ENCODE results near the gene PWWP2B.

PWWP2B gene

DNA sequence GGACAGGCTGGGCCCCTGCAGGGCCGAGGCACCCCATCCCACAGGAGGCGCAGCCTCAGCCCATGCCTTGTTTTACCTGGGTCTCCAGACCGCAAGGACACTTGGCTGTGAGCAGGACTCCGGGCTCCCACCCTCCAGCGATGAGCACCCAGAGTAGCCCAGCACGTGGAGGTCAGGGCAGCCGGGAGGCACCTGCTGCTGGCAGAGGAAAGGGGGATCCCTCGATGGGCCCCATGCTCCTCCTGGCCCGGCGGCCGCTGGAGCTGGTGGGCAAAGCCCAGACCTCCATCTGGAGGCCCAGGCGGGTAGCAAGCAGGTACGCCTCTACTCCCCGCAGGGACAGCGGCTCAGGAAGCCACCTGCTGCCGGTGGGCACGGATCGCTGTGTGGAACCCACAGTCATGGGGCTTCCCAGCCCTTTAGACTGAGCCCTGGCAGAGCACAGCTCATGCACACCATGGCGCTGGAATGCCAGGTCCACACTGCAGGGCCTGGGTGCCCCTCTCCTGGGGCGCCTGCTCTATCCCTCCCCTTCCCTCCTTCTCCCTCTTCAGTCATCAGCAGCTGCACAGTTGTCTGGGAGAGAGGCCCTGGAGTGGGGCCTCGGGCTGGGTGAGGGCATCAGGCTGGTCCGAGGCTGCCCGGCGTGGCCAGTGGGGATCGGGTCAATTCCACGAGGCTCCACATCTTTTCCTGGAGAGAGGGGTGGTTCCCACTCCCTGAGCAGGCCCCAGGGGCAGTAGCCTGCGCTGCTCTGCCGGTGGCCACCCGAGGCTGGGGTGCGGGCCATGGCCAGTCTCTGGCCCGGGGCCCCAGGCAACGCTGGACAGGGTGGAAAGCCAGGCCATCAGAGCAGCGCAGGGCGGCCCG is 65.7 kb downstream of the PWWP2B start:
- H3K36me3 ChIP-seq (ENCODE audit: control insufficient read depth, insufficient read depth, low read length) = no peaks in the 10 kb centered on the region
- no peak overlapping the region for H3K56ac ChIP-seq (ENCODE audit: low read length)
- H3K4me2 ChIP-seq (ENCODE audit: low read length) = no peak overlapping the region
- no peaks in the 10 kb centered on the region for H3K27me3 ChIP-seq (ENCODE audit: insufficient read depth, low read length, poor library complexity)
- H3K79me2 ChIP-seq (ENCODE audit: control insufficient read depth, insufficient read depth, low read length) = no peaks in the 10 kb centered on the region
- no peak overlapping the region for H2AK5ac ChIP-seq (ENCODE audit: low read length)
- no peak overlapping the region for H4K5ac ChIP-seq (ENCODE audit: low read length)
- no peak overlapping the region for H3K4ac ChIP-seq (ENCODE audit: low read depth, low read length)
- H3K9ac ChIP-seq (ENCODE audit: low read length) = no peak overlapping the region
- H2BK5ac ChIP-seq (ENCODE audit: low read length) = no peak overlapping the region
- no peak overlapping the region for H4K8ac ChIP-seq (ENCODE audit: low read depth, low read length)
- no peak overlapping the region for H3K18ac ChIP-seq (ENCODE audit: low read length)
- H3K79me1 ChIP-seq (ENCODE audit: low read length) = no peaks in the 10 kb centered on the region
- no peak overlapping the region for H3K23ac ChIP-seq (ENCODE audit: low read length)
- H2BK120ac ChIP-seq (ENCODE audit: low read depth, low read length) = no peak overlapping the region
- WGBS (ENCODE audit: extremely low coverage, insufficient coverage, low lambda C conversion rate) = no CpG with 5 or more reads among the region's 35 CpGs
- H3K27ac ChIP-seq (ENCODE audit: low read depth, low read length) = no peak overlapping the region
- no peak for DNase-seq
- H3K4me1 ChIP-seq (ENCODE audit: control insufficient read depth, low read depth, low read length) = no peaks in the 10 kb centered on the region
- no peak overlapping the region for H3K4me3 ChIP-seq (ENCODE audit: low read length)
- H2BK15ac ChIP-seq (replicated peaks; ENCODE audit: low read depth) = no peak overlapping the region

DNA sequence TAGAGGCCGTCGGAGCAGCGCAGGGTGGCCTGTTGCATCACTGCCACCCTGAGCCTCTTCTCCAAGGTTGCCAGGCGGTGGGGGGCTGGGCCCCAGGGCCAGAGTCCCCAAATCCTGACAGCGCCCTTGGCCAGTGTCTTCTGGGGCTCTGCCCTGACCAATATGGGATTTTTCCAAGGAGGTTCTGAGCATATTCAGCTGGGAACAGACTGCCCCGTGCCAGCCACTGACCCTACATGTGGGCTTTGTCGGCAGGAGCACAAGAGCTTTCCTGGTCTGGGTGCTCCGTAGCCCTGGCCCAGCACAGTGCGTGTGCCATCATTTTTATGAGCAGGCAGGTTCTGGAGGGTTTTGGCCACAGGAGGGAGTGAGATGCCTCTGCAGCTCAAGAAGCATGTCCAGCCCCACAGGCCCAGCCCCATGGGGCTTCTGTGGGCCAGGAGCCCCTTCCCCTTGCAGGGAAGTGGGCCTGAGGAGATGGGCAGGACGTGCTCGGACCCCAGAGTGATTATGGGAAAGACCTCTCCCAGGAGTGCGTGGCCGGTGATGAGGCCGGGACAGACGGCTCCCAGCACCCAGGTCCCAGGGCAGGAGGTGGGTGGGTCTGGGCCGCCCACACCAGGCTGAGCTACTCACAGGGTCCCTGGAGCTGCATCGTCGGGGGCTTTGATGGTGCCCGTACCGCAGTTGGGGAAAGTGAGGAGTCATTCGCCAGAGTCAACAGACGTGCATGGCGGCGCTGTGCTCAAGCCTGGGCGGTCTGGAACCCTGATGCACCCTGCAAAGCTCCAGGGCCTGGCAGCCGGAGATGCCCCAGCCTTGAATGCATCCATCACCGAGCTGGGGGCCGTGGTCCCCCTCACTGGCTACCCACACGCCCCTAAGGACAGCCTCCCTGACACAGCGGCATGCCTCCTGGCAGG is 66.6 kb downstream of the PWWP2B start:
- Histone ChIP-seq H3K18ac (ENCODE audit: low read length) (no peak overlapping the region), H3K4ac (ENCODE audit: low read depth, low read length) (no peak overlapping the region), H2BK15ac (replicated peaks; ENCODE audit: low read depth) (no peak overlapping the region), H3K79me1 (ENCODE audit: low read length) (no peaks in the 10 kb centered on the region), H3K4me3 (ENCODE audit: low read length) (no peak overlapping the region), H3K36me3 (ENCODE audit: control insufficient read depth, insufficient read depth, low read length) (no peaks in the 10 kb centered on the region), H3K23ac (ENCODE audit: low read length) (no peak overlapping the region), H2AK5ac (ENCODE audit: low read length) (no peak overlapping the region), H3K79me2 (ENCODE audit: control insufficient read depth, insufficient read depth, low read length) (no peaks in the 10 kb centered on the region), H2BK5ac (ENCODE audit: low read length) (no peak overlapping the region), H2BK120ac (ENCODE audit: low read depth, low read length) (no peak overlapping the region), H3K4me2 (ENCODE audit: low read length) (no peak overlapping the region), H3K27me3 (ENCODE audit: insufficient read depth, low read length, poor library complexity) (no peaks in the 10 kb centered on the region), H3K9ac (ENCODE audit: low read length) (no peak overlapping the region), H4K8ac (ENCODE audit: low read depth, low read length) (no peak overlapping the region), H3K4me1 (ENCODE audit: control insufficient read depth, low read depth, low read length) (no peaks in the 10 kb centered on the region), H3K56ac (ENCODE audit: low read length) (no peak overlapping the region), H4K5ac (ENCODE audit: low read length) (no peak overlapping the region), H3K27ac (ENCODE audit: low read depth, low read length) (no peak overlapping the region)
- no peak for DNase-seq
- no CpG with 5 or more reads among the region's 30 CpGs for WGBS (ENCODE audit: extremely low coverage, insufficient coverage, low lambda C conversion rate)

DNA sequence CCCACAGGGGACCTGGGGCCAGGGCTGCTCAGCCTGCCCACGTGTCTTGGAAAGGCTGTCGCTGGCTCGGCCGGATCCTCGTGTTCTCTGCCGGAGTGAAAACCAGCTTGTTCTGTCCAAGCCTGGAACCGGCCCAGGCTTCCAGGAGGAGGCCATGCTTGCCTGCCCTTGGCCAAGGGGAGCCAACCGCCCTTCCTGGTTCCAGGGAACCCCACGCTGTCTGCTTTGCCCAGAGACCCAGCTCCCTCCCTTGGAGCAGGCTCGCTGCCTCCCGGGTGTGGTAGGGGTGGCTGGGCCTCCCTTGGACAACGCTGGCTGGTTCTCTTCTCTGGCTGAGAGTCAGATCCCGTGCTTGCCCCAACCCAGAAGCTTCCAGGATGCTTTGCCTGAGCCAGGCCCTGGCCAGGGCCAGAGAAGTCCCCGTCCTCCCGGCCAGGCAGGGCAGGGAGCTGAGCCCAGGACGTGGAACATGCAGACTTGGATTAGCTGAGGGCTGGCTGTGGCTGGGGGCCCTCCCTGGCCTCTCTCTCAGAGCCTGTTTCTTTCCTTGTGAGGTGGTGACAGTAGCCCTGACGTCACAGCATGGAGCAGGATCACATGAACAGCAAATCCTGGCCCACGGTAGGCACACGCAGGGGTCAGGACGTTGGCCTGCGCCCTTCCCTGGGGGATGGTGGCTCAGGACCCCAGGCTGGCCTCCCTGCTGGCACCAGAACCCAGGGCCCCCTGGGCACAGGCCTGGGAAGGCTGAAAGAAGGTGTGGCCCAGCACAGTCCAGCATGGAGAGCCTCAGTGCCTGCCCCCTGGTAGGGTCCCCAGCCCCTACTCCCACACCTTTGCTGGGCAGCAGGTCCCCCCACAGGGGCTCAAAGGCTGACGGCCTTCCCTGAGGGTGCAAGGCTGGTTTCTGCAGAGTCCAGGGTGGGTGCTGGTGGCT is 67.5 kb downstream of the PWWP2B start:
- H3K4me1 ChIP-seq (ENCODE audit: control insufficient read depth, low read depth, low read length) = no peaks in the 10 kb centered on the region
- no peak overlapping the region for H2BK5ac ChIP-seq (ENCODE audit: low read length)
- H3K27me3 ChIP-seq (ENCODE audit: insufficient read depth, low read length, poor library complexity) = no peaks in the 10 kb centered on the region
- no peak overlapping the region for H3K18ac ChIP-seq (ENCODE audit: low read length)
- H2AK5ac ChIP-seq (ENCODE audit: low read length) = no peak overlapping the region
- H4K5ac ChIP-seq (ENCODE audit: low read length) = no peak overlapping the region
- H3K36me3 ChIP-seq (ENCODE audit: control insufficient read depth, insufficient read depth, low read length) = no peaks in the 10 kb centered on the region
- H4K8ac ChIP-seq (ENCODE audit: low read depth, low read length) = no peak overlapping the region
- no peak overlapping the region for H3K56ac ChIP-seq (ENCODE audit: low read length)
- no peaks in the 10 kb centered on the region for H3K79me1 ChIP-seq (ENCODE audit: low read length)
- H3K4ac ChIP-seq (ENCODE audit: low read depth, low read length) = no peak overlapping the region
- no peaks in the 10 kb centered on the region for H3K79me2 ChIP-seq (ENCODE audit: control insufficient read depth, insufficient read depth, low read length)
- H2BK120ac ChIP-seq (ENCODE audit: low read depth, low read length) = no peak overlapping the region
- WGBS (ENCODE audit: extremely low coverage, insufficient coverage, low lambda C conversion rate) = no CpG with 5 or more reads among the region's 22 CpGs
- no peak overlapping the region for H3K9ac ChIP-seq (ENCODE audit: low read length)
- no peak overlapping the region for H3K4me2 ChIP-seq (ENCODE audit: low read length)
- H3K27ac ChIP-seq (ENCODE audit: low read depth, low read length) = no peak overlapping the region
- no peak for DNase-seq
- no peak overlapping the region for H3K23ac ChIP-seq (ENCODE audit: low read length)
- H2BK15ac ChIP-seq (replicated peaks; ENCODE audit: low read depth) = no peak overlapping the region
- no peak overlapping the region for H3K4me3 ChIP-seq (ENCODE audit: low read length)

DNA sequence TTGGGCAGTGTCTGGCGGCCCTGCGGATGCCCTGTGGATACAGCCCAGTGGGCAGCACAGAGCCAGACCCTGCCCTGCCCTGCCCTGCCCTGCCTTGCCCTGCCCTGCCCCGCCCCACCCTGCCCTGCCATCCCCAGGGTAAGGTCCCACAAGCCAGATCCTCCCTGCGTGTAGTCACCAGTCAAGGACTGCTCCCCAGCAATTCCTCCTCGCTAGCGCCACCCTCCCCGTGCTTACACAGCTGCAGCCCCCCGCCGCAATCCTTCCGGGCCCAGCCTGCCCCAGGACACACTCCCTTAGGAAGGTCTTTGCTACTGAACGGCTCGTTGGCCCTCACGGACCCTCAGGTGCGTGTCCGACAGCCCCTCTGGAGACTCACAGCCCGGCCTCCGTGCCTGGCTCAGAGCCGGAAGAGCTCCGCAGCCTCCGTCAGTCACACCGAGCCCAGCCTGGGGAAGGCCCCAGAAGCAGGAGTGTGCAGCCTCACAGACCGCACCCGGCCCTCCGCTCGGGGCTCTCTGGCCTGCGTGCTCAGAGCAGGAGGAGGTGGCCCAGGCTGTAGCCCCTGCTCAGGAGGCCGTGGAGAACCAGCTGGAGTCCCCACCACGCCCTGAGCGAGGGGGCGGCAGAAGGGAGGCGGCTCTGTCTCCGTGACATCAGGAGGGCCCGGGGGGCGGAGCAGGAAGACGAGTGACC is 68.3 kb downstream of the PWWP2B start:
- no peaks in the 10 kb centered on the region for H3K27me3 ChIP-seq (ENCODE audit: insufficient read depth, low read length, poor library complexity)
- H4K8ac ChIP-seq (ENCODE audit: low read depth, low read length) = no peak overlapping the region
- H4K5ac ChIP-seq (ENCODE audit: low read length) = no peak overlapping the region
- H3K79me1 ChIP-seq (ENCODE audit: low read length) = no peaks in the 10 kb centered on the region
- H3K4me3 ChIP-seq (ENCODE audit: low read length) = no peak overlapping the region
- H3K9ac ChIP-seq (ENCODE audit: low read length) = no peak overlapping the region
- no peak overlapping the region for H2BK5ac ChIP-seq (ENCODE audit: low read length)
- no peaks in the 10 kb centered on the region for H3K36me3 ChIP-seq (ENCODE audit: control insufficient read depth, insufficient read depth, low read length)
- H2AK5ac ChIP-seq (ENCODE audit: low read length) = no peak overlapping the region
- no peak overlapping the region for H2BK120ac ChIP-seq (ENCODE audit: low read depth, low read length)
- no peak overlapping the region for H3K4me2 ChIP-seq (ENCODE audit: low read length)
- H3K4me1 ChIP-seq (ENCODE audit: control insufficient read depth, low read depth, low read length) = no peaks in the 10 kb centered on the region
- no peak overlapping the region for H3K27ac ChIP-seq (ENCODE audit: low read depth, low read length)
- H3K56ac ChIP-seq (ENCODE audit: low read length) = no peak overlapping the region
- H3K23ac ChIP-seq (ENCODE audit: low read length) = no peak overlapping the region
- no peak overlapping the region for H3K18ac ChIP-seq (ENCODE audit: low read length)
- no peak for DNase-seq
- no peak overlapping the region for H2BK15ac ChIP-seq (replicated peaks; ENCODE audit: low read depth)
- no peaks in the 10 kb centered on the region for H3K79me2 ChIP-seq (ENCODE audit: control insufficient read depth, insufficient read depth, low read length)
- WGBS (ENCODE audit: extremely low coverage, insufficient coverage, low lambda C conversion rate) = no CpG with 5 or more reads among the region's 35 CpGs
- no peak overlapping the region for H3K4ac ChIP-seq (ENCODE audit: low read depth, low read length)

DNA sequence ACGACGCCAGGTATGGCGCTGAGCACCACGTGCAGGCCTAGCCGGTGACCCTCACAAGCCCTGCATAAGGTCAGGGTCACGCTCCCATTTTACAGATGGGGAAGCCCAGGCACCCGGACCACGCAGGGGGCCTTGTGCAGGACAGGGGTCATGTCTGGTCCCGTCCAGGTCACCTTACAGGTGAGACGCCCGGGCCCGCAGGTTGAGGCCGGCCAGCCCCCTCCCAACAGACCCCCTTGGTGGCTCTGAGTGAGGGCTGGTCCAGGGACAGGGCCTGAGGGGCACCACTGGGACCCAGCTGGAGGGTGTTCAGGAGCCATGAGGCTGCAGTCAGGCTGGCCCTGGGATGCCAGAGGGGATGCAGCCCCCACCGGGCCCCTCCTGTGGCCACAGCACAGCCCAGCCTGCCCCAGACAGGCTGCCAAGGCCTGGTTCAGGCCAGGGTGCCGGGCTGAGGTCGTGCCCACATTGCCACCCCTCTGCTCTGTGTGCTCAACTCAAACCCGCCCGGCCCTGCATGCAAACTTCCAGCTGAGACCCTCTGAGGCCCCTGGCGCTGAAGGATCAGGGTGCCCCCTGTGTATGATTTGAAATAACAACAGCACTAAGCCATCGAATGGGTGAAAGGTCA is 69.0 kb downstream of the PWWP2B start:
- Histone ChIP-seq H2BK120ac (ENCODE audit: low read depth, low read length) (no peak overlapping the region), H3K23ac (ENCODE audit: low read length) (no peak overlapping the region), H3K36me3 (ENCODE audit: control insufficient read depth, insufficient read depth, low read length) (no peaks in the 10 kb centered on the region), H2BK5ac (ENCODE audit: low read length) (no peak overlapping the region), H3K79me1 (ENCODE audit: low read length) (no peaks in the 10 kb centered on the region), H3K4me3 (ENCODE audit: low read length) (no peak overlapping the region), H3K18ac (ENCODE audit: low read length) (no peak overlapping the region), H3K4me1 (ENCODE audit: control insufficient read depth, low read depth, low read length) (no peaks in the 10 kb centered on the region), H4K5ac (ENCODE audit: low read length) (no peak overlapping the region), H3K56ac (ENCODE audit: low read length) (no peak overlapping the region), H3K4ac (ENCODE audit: low read depth, low read length) (no peak overlapping the region), H2AK5ac (ENCODE audit: low read length) (no peak overlapping the region), H3K27me3 (ENCODE audit: insufficient read depth, low read length, poor library complexity) (no peaks in the 10 kb centered on the region), H2BK15ac (replicated peaks; ENCODE audit: low read depth) (no peak overlapping the region), H3K4me2 (ENCODE audit: low read length) (no peak overlapping the region), H3K9ac (ENCODE audit: low read length) (no peak overlapping the region), H4K8ac (ENCODE audit: low read depth, low read length) (no peak overlapping the region), H3K27ac (ENCODE audit: low read depth, low read length) (no peak overlapping the region), H3K79me2 (ENCODE audit: control insufficient read depth, insufficient read depth, low read length) (no peaks in the 10 kb centered on the region)
- no peak for DNase-seq
- no CpG with 5 or more reads among the region's 20 CpGs for WGBS (ENCODE audit: extremely low coverage, insufficient coverage, low lambda C conversion rate)
